GM12891 (cell line): ENCODE results near the gene FEM1A.

ENCODE experiments used
- PAX5 ChIP-seq: IDR thresholded peaks from 2 replicates; pipeline ENCODE4 v1.6.1; 2011; ENCODE audit warnings: low read length, moderate library complexity, mild to moderate bottlenecking; ENCODE audit not compliant: insufficient read depth, severe bottlenecking
- POLR2A ChIP-seq: IDR thresholded peaks from 2 replicates; pipeline ENCODE4 v1.6.1; 2011; ENCODE audit warnings: low read depth, low read length, control low read depth
- POLR2AphosphoS5 ChIP-seq: IDR thresholded peaks from 2 replicates; pipeline ENCODE4 v1.6.1; 2011; ENCODE audit warnings: low read depth, low read length, control low read depth
- POU2F2 ChIP-seq: IDR thresholded peaks from 2 replicates; pipeline ENCODE4 v1.6.1; 2011; ENCODE audit warnings: low read depth, mild to moderate bottlenecking, control low read depth, low read length, moderate library complexity
- SPI1 ChIP-seq: IDR thresholded peaks from 2 replicates; pipeline ENCODE4 v1.6.1; 2011; ENCODE audit warnings: low read depth, low read length, control low read depth
- TAF1 ChIP-seq: IDR thresholded peaks from 2 replicates; pipeline ENCODE4 v1.6.1; 2011; ENCODE audit warnings: low read depth, low read length, control low read depth

DNA sequence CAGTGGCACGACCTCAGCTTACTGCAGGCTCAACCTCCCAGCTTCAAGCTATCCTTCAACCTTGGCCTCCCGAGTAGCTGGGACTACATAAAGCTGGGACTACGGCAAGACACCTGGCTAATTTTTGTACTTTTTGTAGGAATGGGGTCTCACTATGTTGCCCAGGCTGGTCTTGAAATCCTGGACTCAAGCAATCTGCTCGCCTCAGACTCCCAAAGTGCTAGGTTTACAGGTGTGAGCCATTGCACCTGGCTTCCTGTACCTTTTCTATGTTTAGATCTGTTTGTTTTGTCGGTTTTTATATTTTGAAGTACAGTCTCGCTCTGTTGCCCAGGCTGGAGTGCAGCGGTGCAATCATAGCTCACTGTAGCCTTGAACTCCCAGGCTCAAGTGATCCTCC, 57.5 kb downstream of the FEM1A start:
- no peak for TF ChIP-seq POLR2AphosphoS5
- TF ChIP-seq POLR2A = no peak
- TF ChIP-seq SPI1 = no peak
- TF ChIP-seq TAF1 = no peak
- no peak for TF ChIP-seq PAX5
- TF ChIP-seq POU2F2 = no peak
